Esophagus squamous epithelium (tissue), 4 donors: ENCODE data around the gene BLOC1S3.

Experiments used
- CTCF ChIP-seq, 6 experiments: fragments of 450-650 bp in 4 of 6; fragments of 200-600 bp in 2 of 6; sonication (generic) in 2 of 6; IDR thresholded peaks; one replicate each; pipeline ENCODE4 v1.5.1; 2016 to 2019; ENCODE audit warnings: antibody characterized with exemption in 6 of 6, mild to moderate bottlenecking in 4 of 6, moderate library complexity in 4 of 6
- POLR2A ChIP-seq, 4 donors: fragments of 450-650 bp; IDR thresholded peaks; one replicate each; pipeline ENCODE4 v1.6.1; 2017; ENCODE audit warnings: antibody characterized with exemption in 4 of 4, mild to moderate bottlenecking in 4 of 4, moderate library complexity in 3 of 4

- TF ChIP-seq CTCF (IDR thresholded peaks at IDR 0.05), result no peak
- TF ChIP-seq POLR2A (IDR thresholded peaks at IDR 0.05), result no peak
Observed at GRCh38 chr19:45146741-45147205, 31.8 kb upstream of the BLOC1S3 start.
